GM18502 (cell line): ENCODE measurements around the gene RTL1.

Experiments used
- ATAC-seq: cut with Tn5 transposase; IDR thresholded peaks from one replicate; pipeline ENCODE4 v1.9.1; 2021; ENCODE audit warnings: mild to moderate bottlenecking; ENCODE audit not compliant: unreplicated experiment, poor library complexity

The RTL1 gene

GRCh38 chr14:100882991-100883788 is 20.3 kb downstream of the RTL1 start:
- ATAC-seq: no peak

DNA sequence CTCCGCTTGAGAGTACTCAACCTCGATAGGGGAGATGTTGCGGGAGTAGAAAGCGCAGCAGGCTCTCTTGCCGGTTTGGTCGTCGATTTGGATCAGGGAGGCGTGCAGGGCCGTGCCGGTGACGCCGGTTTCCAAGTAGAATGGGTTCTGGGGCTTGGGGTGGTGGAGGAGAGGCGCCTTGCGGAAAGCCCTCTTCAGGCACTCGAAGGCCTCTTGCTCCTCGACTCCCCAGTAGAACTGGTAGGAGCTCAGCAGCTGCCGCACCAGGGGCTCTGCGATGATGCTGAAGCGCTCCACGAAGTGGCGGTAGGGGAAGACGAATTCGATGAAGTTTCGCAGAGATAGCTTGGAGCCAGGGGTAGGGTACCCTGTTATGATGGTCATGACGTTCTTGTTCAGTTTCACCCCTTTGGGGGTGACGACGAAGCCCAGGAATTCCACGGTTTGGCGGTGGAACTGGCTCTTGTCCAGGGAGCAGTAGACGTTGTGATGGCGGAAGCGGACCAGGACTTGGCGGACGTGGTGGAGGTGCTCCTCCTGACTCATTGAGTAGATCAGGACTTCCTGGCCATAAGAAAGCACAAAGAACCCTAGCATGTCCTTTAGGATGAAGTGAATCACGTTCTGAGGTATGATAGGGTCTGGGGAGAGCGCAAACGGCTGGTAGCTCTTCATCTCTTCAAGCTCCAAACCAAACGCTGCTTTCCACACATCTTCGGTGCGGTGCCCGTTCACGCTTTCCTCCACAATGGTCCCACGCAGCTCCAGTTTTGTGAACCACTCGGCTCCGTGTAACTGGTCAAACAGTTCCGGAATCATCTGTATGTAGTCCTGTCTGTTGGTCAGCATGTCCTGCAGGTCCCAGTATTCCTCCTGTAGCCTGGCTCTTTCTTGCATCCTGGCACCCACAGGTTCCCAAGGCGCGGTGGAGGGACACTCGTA is 21.2 kb downstream of the RTL1 start:
- no peak for ATAC-seq

DNA sequence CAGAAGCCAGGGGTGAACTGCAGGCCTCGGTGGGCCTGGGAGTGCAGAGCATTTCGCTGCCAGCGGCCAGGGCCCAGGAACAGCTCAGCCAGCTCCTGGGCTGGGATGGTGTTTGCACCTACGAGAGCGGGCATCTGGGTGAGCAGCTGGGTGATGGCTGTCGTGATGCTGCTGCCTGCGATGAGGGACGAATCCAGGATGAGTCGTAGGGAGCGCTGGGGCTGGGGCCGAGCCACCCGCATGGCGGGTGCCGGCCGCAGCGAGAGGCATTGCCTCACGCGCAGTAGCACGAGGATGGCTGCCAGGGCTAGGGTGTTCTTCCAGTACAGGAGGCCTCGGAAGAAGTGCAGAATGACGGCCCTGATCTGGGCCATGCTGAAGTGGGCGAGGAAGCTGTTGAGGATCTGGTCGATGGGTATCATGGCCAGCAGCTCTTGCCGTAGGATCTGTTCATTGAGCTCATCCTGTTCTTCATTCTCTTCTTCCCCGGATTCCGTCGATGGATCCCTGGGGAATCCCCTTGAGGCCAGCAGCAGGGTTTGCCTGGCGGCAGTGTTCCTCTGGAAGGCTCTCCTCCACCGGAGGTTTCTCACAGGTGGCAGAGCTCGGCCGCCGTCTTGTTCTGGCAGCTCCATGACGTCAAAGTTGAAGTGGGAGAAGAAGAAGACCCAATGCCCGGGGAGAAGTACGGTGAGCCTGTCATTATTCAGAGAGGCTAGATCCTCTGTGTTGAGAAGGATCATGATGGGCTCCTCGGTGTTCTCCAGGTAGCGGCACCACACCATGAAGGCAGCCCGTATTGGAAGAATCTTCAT is 22.1 kb downstream of the RTL1 start:
- no peak for ATAC-seq

DNA sequence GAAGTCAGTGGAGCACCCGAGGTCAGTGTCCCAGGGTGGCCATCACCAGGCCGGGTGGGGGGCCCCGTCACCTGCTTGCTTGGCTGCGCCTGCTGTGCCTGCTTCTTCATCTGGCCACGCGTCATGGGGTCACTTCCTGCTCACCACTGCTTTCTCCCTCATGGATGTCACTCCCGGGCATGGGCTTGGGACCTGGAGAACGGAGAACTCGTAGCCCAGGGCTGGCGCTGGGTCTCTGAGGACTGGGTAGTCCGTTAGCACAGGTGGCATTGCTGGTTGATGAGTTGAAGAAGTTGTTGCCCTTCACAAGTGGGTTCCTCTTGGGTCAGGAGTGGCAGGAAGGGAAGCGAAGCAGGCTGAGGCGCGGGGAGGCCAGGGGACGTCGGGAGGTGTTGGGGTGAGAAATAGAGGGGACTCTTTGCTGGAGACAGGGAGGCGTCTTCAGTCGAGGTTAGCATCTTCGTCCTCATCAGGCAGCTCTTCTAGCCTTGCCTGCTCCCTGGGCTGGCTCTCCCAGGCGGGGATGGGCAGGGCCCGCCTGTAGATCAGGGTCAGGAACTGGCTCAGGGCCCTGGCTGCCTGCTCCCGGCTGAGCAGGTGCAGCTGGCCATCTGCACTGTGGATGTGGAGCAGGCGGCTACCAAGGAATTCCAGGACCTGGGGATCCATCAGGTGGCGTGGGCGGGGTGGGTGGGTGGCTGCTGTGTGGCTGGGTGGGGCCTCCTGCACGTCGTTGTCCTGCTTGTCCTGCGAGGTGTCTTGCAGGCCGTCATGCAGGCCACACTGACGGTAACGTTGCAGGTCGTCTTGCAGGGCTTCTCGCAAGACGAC is 23.0 kb downstream of the RTL1 start:
- no peak for ATAC-seq

GRCh38 chr14:100879782-100880181 is 23.7 kb downstream of the RTL1 start:
- no peak for ATAC-seq

GRCh38 chr14:100879194-100879593 is 24.3 kb downstream of the RTL1 start:
- no peak for ATAC-seq

- ATAC-seq: no peak
Measured at GRCh38 chr14:100878271-100879146, 25.0 kb downstream of the RTL1 start.

DNA sequence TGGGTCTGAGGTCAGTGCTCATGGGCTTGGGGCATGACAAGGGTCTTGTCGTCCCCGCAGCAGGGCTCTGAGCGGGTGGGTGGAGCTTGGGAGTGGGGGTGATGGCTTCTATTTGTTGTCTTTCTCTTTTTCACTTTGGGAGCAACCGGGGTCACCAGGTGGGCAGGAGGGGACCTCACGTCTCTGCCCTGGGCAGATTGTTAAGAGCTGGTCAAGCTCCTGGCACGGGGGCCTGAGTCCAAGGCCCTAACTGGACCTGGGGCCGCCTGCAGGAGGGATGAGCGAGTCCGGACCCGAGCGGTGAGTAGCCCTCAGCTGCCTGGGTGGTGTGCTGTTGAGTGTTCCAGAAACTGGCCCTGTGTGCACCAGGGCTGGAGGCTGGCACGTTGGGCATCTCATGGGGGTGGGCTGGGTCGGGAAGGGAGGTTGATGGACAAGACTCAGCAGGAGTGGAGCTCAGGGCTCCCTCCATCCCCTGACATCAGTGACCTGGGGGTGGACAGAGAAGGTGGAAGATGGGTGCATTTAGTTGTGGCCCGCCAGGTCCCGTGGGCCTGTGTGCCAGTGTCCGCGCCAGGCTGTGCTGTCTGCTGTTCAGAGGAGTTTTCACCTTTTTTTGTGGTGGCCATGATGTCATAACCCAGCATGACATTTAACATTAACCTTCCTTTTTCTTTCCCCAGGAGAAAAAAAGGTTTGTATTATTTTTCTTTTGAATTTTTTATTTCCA is 27.5 kb downstream of the RTL1 start:
- ATAC-seq: no peak

DNA sequence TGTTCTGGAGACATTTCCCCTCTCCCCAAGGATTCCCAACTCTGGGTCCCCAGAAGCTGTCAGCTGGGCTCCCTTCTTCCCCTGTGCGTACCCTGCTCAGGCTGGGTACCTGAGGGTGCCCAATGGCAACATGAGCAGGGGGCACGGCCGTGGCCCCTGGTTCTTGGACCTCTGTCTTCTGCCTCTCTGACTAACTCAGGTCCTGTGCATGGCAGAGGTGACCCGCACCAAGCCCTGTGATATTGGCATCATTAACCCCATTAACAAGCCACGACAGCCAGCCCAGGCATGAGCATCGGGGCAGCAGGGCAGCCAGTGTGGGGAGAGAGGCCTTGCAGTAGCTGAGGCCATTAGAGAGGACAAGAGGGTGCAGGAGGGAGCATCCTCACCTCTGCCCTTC is 28.4 kb downstream of the RTL1 start:
- no peak for ATAC-seq

DNA sequence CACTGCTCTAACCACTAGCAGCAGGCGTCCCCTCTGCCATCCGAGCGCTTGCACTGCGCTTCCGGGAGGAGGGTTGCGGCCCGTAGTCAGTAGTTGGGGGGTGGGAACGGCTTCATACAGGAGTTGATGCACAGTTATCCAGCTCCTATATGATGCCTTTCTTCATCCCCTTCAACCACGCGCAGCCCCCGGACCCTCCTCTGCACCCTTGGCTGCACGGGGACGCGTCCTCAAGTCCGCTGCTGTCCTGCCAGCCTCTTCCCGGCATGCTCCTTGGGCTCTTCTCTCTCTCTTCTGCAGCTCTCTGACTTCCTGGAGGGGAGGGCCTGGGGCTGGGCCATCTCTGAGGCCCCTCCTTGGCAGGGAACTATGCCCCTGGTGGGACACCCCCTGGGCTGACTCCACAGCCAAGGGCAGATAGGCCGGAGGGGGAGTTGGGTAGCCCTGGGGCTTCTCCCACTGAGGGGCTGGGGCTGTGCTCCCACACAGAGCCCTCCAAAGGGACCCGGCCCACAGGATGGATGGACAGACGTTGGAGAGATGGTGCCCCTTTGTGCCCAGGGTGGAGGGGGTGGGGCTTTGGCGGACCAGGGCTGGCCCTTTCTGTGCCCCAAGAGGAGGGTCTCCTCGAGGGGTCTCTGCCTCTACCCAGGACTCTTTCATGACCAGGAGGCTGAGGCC is 29.0 kb downstream of the RTL1 start:
- no peak for ATAC-seq

- ATAC-seq: no peak
Measured at GRCh38 chr14:100874051-100874410, 29.5 kb downstream of the RTL1 start.

DNA sequence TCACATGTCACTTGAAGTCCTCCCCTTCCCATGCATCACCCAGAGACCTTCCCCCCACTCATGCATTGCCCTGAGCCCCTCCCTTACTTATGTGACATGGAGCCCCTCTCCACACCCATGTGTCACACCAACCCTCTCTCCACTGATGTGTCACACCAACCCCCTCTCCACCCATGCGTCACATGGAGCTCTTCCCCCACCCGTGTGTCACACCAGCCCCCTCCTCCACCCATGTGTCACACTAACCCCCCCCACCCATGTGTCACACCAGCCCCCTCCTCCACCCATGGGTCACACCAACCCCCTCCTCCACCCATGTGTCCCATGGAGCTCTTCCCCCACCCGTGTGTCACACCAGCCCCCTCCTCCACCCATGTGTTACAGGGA is 30.4 kb downstream of the RTL1 start:
- no peak for ATAC-seq

DNA sequence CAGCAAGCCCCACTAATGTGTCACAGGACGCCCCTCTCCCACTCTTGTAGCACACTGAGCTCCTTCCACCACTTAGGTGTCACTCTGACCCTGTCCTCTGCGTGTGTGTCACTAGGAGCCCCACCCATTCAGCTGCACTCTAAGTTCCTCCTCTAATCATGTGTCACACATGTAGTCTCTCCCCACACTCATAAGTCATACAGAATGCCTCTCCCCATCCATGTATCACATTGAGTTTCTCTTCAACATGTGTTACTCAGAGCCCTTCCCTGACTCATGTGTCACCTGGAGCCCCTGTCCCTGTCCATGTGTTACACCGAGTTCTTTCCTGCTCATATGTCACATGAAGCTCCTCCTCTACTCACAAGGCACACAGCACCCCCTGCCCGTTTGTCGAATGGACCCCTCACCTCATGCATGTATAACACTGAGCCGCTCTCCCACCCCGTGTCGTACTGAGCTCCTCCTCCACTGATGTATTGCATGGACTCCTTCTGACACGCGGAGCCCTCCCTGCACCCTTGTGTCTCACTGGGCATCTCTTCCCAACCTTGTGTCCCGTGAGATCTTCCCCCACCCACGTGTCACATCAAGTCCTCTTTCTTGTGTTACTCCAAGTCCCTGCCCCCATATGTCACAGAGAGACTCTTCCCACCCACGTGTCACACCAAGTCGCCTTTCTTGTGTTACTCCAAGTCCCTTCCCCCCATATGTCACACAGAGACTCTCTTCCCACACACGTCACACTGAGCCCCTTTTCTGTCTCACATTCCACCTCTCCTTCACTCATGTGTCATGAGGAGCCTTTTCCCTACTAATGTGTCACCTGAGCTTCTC is 31.0 kb downstream of the RTL1 start:
- no peak for ATAC-seq

GRCh38 chr14:100871234-100872186 is 32.0 kb downstream of the RTL1 start:
- no peak for ATAC-seq

- no peak for ATAC-seq
Measured at GRCh38 chr14:100868621-100869370, 34.7 kb downstream of the RTL1 start.
